A549 (cell line): ENCODE data around the gene SEMA4D. TPM values are rescaled to one million over a fixed set of nuclear protein-coding genes. Genes with fewer than 3 reads are reported as not detected.

Experiments
- ATAC-seq, 2 experiments: fragments of 200-7000 bp in 1 of 2; fragments of >200 bp in 1 of 2; cut with Nextera tagmentation in 1 of 2; cut with Tn5 transposase in 1 of 2; 3 replicates each; pipeline versions ENCODE4 v1.8.0 to v1.9.1; 2018 to 2020; ENCODE audit warnings: mild to moderate bottlenecking in 1 of 2, moderate library complexity in 1 of 2
- CTCF ChIA-PET: fragments of 300-600 bp; sonication (Branson Sonifier 250); formaldehyde crosslinking; extraction: SDS; loops from one replicate; lab custom pipeline; 2021; ENCODE audit warnings: antibody characterized with exemption, inconsistent platforms; lab: Yijun Ruan, JAX
- POLR2A ChIA-PET: fragments of 350-600 bp; formaldehyde crosslinking; extraction: SDS; loops from one replicate; lab custom pipeline; 2021; ENCODE audit warnings: antibody characterized with exemption, inconsistent platforms; lab: Yijun Ruan, JAX
- DNase-seq, 2 experiments: peaks; one replicate each; pipeline versions ENCODE4 v3.0.0 to v3.0.0-alpha.2; 2011 to 2016; ENCODE audit warnings: low read depth in 1 of 2, low spot score in 1 of 2
- FAIRE-seq: peaks from 2 replicates; lab custom pipeline; 2011; peaks lifted over from hg19 to GRCh38; lab: Jason Lieb, UNC
- H3K27ac ChIP-seq, 2 experiments: fragments of >200 bp; sonication (Bioruptor Twin); formaldehyde crosslinking; 3 replicates each; pipeline ENCODE4 v1.5.1; 2016 to 2017
- H3K4me1 ChIP-seq: fragments of >200 bp; sonication (Bioruptor Twin); formaldehyde crosslinking; 3 replicates; pipeline ENCODE4 v1.6.1; 2016
- H3K4me2 ChIP-seq: fragments of >200 bp; sonication (Bioruptor Twin); formaldehyde crosslinking; 3 replicates; pipeline ENCODE4 v1.6.1; 2016
- H3K4me3 ChIP-seq: fragments of >200 bp; sonication (Bioruptor Twin); formaldehyde crosslinking; 3 replicates; pipeline ENCODE4 v1.5.1; 2016
- H3K9me3 ChIP-seq: fragments of >200 bp; sonication (Bioruptor Twin); formaldehyde crosslinking; 3 replicates; pipeline ENCODE4 v1.6.1; 2016
- CBX2 ChIP-seq: fragments of 200-600 bp; sonication (generic); IDR thresholded peaks from 2 replicates; pipeline ENCODE4 v1.6.1; 2016; ENCODE audit warnings: low read depth, mild to moderate bottlenecking, borderline replicate concordance
- CBX8 ChIP-seq: fragments of 200-600 bp; sonication (generic); IDR thresholded peaks from 2 replicates; pipeline ENCODE4 v1.6.1; 2016
- CEBPB ChIP-seq, 2 experiments: fragments of >200 bp in 1 of 2; sonication (Bioruptor Twin) in 1 of 2; formaldehyde crosslinking in 1 of 2; IDR thresholded peaks; 2 replicates each; pipeline ENCODE4 v1.6.1; 2012 to 2016
- CTCF ChIP-seq: fragments of >200 bp; sonication (Bioruptor Twin); formaldehyde crosslinking; IDR thresholded peaks from 3 replicates; pipeline ENCODE4 v1.5.1; 2016
- ELK1 ChIP-seq: fragments of 150-350 bp; IDR thresholded peaks from 2 replicates; pipeline ENCODE4 v1.6.1; 2014; ENCODE audit warnings: low read depth, mild to moderate bottlenecking, low read length
- ESRRA ChIP-seq: fragments of 150-350 bp; IDR thresholded peaks from 2 replicates; pipeline ENCODE4 v1.6.1; 2014; ENCODE audit warnings: mild to moderate bottlenecking, low read length, borderline replicate concordance
- FOXS1 ChIP-seq: fragments of 250-450 bp; sonication (Bioruptor Pico); IDR thresholded peaks from 2 replicates; pipeline ENCODE4 v1.5.0; 2020; ENCODE audit warnings: mild to moderate bottlenecking, moderate library complexity
- GATA3 ChIP-seq: IDR thresholded peaks from 2 replicates; pipeline ENCODE4 v1.6.1; 2012; ENCODE audit warnings: borderline replicate concordance
- HES2 ChIP-seq: fragments of >200 bp; sonication (Bioruptor Twin); formaldehyde crosslinking; IDR thresholded peaks from 2 replicates; pipeline ENCODE4 v1.6.1; 2016
- MAFK ChIP-seq: fragments of 450-650 bp; IDR thresholded peaks from 2 replicates; pipeline ENCODE4 v1.6.1; 2014; ENCODE audit not compliant: partially characterized antibody
- MAX ChIP-seq: IDR thresholded peaks from 2 replicates; pipeline ENCODE4 v1.6.1; 2012
- MAZ ChIP-seq: fragments of 150-350 bp; IDR thresholded peaks from 2 replicates; pipeline ENCODE4 v1.6.1; 2014; ENCODE audit warnings: antibody characterized with exemption, low read depth, low read length, borderline replicate concordance
- MYC ChIP-seq: IDR thresholded peaks from 2 replicates; pipeline ENCODE4 v1.6.1; 2012; ENCODE audit warnings: mild to moderate bottlenecking, inconsistent platforms, low read length, improper control_type of control experiment, borderline replicate concordance
- PBX3 ChIP-seq: IDR thresholded peaks from 2 replicates; pipeline ENCODE4 v1.6.1; 2012
- PHF8 ChIP-seq: fragments of 200-600 bp; sonication (generic); IDR thresholded peaks from 2 replicates; pipeline ENCODE4 v1.6.1; 2016; ENCODE audit warnings: low read depth, mild to moderate bottlenecking, antibody characterized with exemption, moderate library complexity, borderline replicate concordance
- POLR2AphosphoS2 ChIP-seq: conservative IDR thresholded peaks from 2 replicates; pipeline ENCODE4 v1.6.1; 2012; ENCODE audit warnings: low read length, improper control_type of control experiment, inconsistent platforms
- REST ChIP-seq: fragments of 200-600 bp; sonication (generic); IDR thresholded peaks from 2 replicates; pipeline ENCODE4 v1.6.1; 2016; ENCODE audit warnings: antibody characterized with exemption, mild to moderate bottlenecking, moderate library complexity
- RFX5 ChIP-seq: fragments of 450-650 bp; IDR thresholded peaks from 2 replicates; pipeline ENCODE4 v1.7.1; 2014; ENCODE audit warnings: antibody characterized with exemption, mild to moderate bottlenecking, moderate library complexity
- SREBF2 ChIP-seq: fragments of 450-650 bp; IDR thresholded peaks from 2 replicates; pipeline ENCODE4 v1.6.1; 2014; ENCODE audit warnings: mild to moderate bottlenecking, moderate library complexity
- USF2 ChIP-seq: fragments of 450-650 bp; IDR thresholded peaks from 2 replicates; pipeline ENCODE4 v1.6.1; 2014; ENCODE audit warnings: antibody characterized with exemption
- ZC3H11A ChIP-seq: fragments of 450-650 bp; IDR thresholded peaks from 2 replicates; pipeline ENCODE4 v1.6.1; 2014; ENCODE audit warnings: antibody characterized with exemption, mild to moderate bottlenecking
- ZNF302 ChIP-seq: fragments of 250-450 bp; sonication (Bioruptor Pico); IDR thresholded peaks from 2 replicates; pipeline ENCODE4 v1.9.0; 2021; ENCODE audit warnings: inconsistent platforms, mild to moderate bottlenecking, moderate library complexity
- WGBS: methylation state at CpG from one replicate; pipeline ENCODE4 v1.1.6; 2017; ENCODE audit errors: missing lambda C conversion rate; 5-methylcytosine and 5-hydroxymethylcytosine counted together
- polyA plus RNA-seq, 4 experiments: library from polyadenylated mRNA; depleted of rRNA in 3 of 4; stranded (reverse); fragments of >200 nt; fragmentation: RNase III in 1 of 4; extraction: RNeasy Plus Mini Kit Qiagen cat#74134 plus additional on column Dnase treatment in 1 of 4; gene quantifications; 2 replicates in 3 of 4; 3 replicates in 1 of 4; pipeline ENCODE4 v1.2.3, GENCODE V29; 2011 to 2017

The SEMA4D gene
- polyA plus RNA-seq, 2 of the 4 experiments (the other 2 are of a cell fraction) = 5.3 to 7.2 TPM

GRCh38 chr9:89428901-89429890 is 68.7 kb downstream of the SEMA4D start:
- peaks cover 9% of the 10 kb centered on the region; the same call in 2 of the 3 replicates for H3K4me1 ChIP-seq
- no peaks in the 10 kb centered on the region for H3K9me3 ChIP-seq
- FAIRE-seq = no peak
- 95% methylated on average over 20 of the region's 25 CpGs for WGBS
- peak in 1 of 2 experiments; percentile 45; a peak in 2 of 6 replicates for ATAC-seq
- H3K27ac ChIP-seq = no peak overlapping the region
- no peak for TF ChIP-seq HES2
- TF ChIP-seq ELK1 = no peak
- TF ChIP-seq GATA3 = no peak
- TF ChIP-seq CEBPB (IDR thresholded peaks at IDR 0.05) = no peak
- TF ChIP-seq MAX = no peak
- TF ChIP-seq CTCF = no peak
- no peak for TF ChIP-seq USF2
- TF ChIP-seq ZC3H11A = no peak
- no peak for TF ChIP-seq ESRRA
- ChIA-PET POLR2A (no interaction called here), CTCF (interaction anchor here (0.8 to 2.3 kb wide), 4 partner anchors 11 to 119 kb away, joined by 3 to 9 read pairs (median 4); no protein-coding TSS in a partner anchor)
- no peak overlapping the region for H3K4me2 ChIP-seq
- peak in 1 of 2 experiments; percentile 13 for DNase-seq
- H3K4me3 ChIP-seq = no peak overlapping the region

GRCh38 chr9:89428222-89428761 is 69.6 kb downstream of the SEMA4D start:
- H3K27ac ChIP-seq = no peak overlapping the region
- CTCF ChIA-PET = no interaction called here
- TF ChIP-seq MAFK (no peak), MYC (no peak), RFX5 (no peak)
- TF ChIP-seq, all 56 proteins: peak for 0
- FAIRE-seq = no peak
- Histone ChIP-seq H3K4me3 (no peak overlapping the region), H3K9me3 (no peaks in the 10 kb centered on the region), H3K4me1 (peaks cover 9% of the 10 kb centered on the region; the same call in 2 of the 3 replicates), H3K4me2 (no peak overlapping the region)
- no peak for ATAC-seq
- no peak for DNase-seq
- POLR2A ChIA-PET = no interaction called here
- 84% methylated on average over 10 of the region's 13 CpGs for WGBS

- no peak overlapping the region for H3K4me2 ChIP-seq
- ATAC-seq (no peak), DNase-seq (no peak), FAIRE-seq (no peak)
- ChIA-PET CTCF (no interaction called here), POLR2A (no interaction called here)
- H3K4me1 ChIP-seq = peaks cover 9% of the 10 kb centered on the region; the same call in 2 of the 3 replicates
- H3K9me3 ChIP-seq = no peaks in the 10 kb centered on the region
- 87% methylated on average over 13 of the region's 17 CpGs for WGBS
- no peak overlapping the region for H3K4me3 ChIP-seq
- no peak overlapping the region for H3K27ac ChIP-seq
- TF ChIP-seq CBX2 (no peak), PBX3 (no peak), SREBF2 (no peak), PHF8 (no peak), POLR2AphosphoS2 (no peak), CBX8 (no peak), REST (no peak), MAZ (no peak), ZNF302 (CRISPR knock-in tag) (no peak), FOXS1 (CRISPR knock-in tag) (no peak)
Measured at GRCh38 chr9:89427621-89428221, 70.2 kb downstream of the SEMA4D start.
